Breast epithelium (tissue), 4 donors: ENCODE measurements around the gene MFSD6. TPM values are rescaled to one million over a fixed set of nuclear protein-coding genes. Genes with fewer than 3 reads are reported as not detected.

Experiments used
- DNase-seq, 2 donors: peaks; one replicate each; pipeline ENCODE4 v3.0.0-alpha.2; 2019; ENCODE audit warnings: low spot score in 2 of 2
- H3K27ac ChIP-seq, 2 donors: fragments of 200-600 bp; sonication (generic) in 1 of 2; one replicate each; pipeline ENCODE4 v1.5.1; 2016 to 2019; ENCODE audit warnings: mild to moderate bottlenecking in 1 of 2
- H3K27me3 ChIP-seq, 2 donors: fragments of 200-600 bp; sonication (generic) in 1 of 2; one replicate each; pipeline versions ENCODE4 v1.5.1 to v1.6.0; 2017 to 2019; ENCODE audit warnings: control low read depth in 1 of 2, mild to moderate bottlenecking in 1 of 2
- H3K36me3 ChIP-seq: fragments of 200-600 bp; one replicate; pipeline ENCODE4 v1.5.1; 2019
- H3K4me1 ChIP-seq, 2 donors: fragments of 200-600 bp; sonication (generic); one replicate each; pipeline ENCODE4 v1.5.1; 2016 to 2019; ENCODE audit warnings: control low read depth in 1 of 2
- H3K4me3 ChIP-seq, 3 donors: fragments of 200-600 bp; sonication (generic); 1 replicate in 2 of 3; 2 replicates in 1 of 3; pipeline ENCODE4 v1.5.1; 2016 to 2019; ENCODE audit warnings: mild to moderate bottlenecking in 3 of 3, moderate library complexity in 2 of 3
- H3K9me3 ChIP-seq, 2 donors: fragments of 200-600 bp; sonication (generic) in 1 of 2; one replicate each; pipeline ENCODE4 v1.5.1; 2016 to 2019; ENCODE audit warnings: control low read depth in 1 of 2
- POLR2A ChIP-seq: fragments of 450-650 bp; IDR thresholded peaks from one replicate; pipeline ENCODE4 v1.6.1; 2016; ENCODE audit warnings: antibody characterized with exemption, mild to moderate bottlenecking, moderate library complexity
- POLR2AphosphoS5 ChIP-seq, 3 donors: sonication (generic); formaldehyde crosslinking; IDR thresholded peaks; one replicate each; pipeline ENCODE4 v1.6.1; 2017; ENCODE audit warnings: antibody characterized with exemption in 3 of 3
- intact Hi-C: fragments of 100-400 bp; cut with DNase I; formaldehyde crosslinking; loops from one replicate; pipeline ENCODE4 v1.15.1; 2023; ENCODE audit warnings: low total_unique reads
- total RNA-seq, 3 donors: library from RNA; depleted of rRNA; stranded (reverse); fragments of >200 nt; gene quantifications; one replicate each; pipeline ENCODE4 v1.1.0, GENCODE V29; 2016
- TF ChIP-seq, protein P1 (sequence below), 3 donors: fragments of 450-650 bp; IDR thresholded peaks; one replicate each; pipeline ENCODE4 v1.5.1; 2016 to 2017; ENCODE audit warnings: antibody characterized with exemption in 3 of 3, mild to moderate bottlenecking in 3 of 3, moderate library complexity in 3 of 3

The MFSD6 gene
- total RNA-seq, 3 donors from 2014 or later, result 52.0 to 180 (median 92.4) TPM

DNA sequence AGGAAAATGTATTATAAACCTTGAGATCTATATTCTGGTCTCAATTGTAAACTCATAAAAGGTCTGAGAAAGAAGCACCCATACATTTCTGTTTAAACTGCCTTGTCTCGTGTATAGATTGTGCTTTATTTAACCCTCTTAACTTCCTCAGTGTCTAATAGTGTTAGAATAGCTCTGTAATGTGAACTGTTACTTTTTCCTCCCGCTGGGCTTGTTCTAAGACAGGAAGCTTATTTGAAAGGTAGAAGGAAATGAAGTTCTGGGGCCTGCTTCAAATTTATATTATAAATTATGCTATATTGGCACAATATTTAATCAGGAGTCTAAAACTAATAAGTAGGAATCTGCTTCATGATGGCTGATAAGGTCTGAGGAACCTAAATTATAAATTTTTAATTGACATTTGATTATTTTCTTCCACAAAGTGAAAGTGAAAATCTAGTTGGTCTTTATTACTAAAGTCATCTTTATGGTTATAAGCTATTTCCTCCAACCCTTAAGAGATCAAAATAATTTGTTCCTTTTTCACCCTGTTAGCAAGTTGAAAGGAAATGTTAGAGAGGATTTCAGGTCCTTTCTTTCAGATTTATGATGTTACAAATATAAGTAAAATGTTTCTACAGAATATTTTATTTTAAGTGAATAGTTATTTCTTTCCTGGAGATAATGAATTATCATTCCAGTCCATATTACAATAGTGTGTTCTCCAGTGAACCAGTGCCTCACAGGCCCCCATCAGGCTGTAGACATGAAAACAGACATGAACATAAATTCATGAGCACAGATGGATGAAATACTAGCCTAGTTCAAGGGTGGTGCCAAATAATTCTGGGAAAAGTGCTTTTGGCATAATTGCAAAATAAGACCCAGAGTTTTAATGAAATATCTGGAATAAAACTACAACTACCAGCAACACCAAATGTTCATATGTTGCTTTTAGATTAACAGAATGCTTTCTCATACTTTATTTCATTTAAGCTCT is 7.9 kb downstream of the MFSD6 start:
- no peaks in the 10 kb centered on the region for H3K27me3 ChIP-seq
- no peaks in the 10 kb centered on the region for H3K9me3 ChIP-seq
- intact Hi-C loops, result no loop called here
- peaks cover 0 to 18% of the 10 kb centered on the region in 2 donors for H3K4me1 ChIP-seq
- H3K36me3 ChIP-seq, result no peaks in the 10 kb centered on the region
- no peak overlapping the region for H3K4me3 ChIP-seq
- peak overlapping the region; percentile 46 to 80 for H3K27ac ChIP-seq
- TF ChIP-seq, protein P1, sequence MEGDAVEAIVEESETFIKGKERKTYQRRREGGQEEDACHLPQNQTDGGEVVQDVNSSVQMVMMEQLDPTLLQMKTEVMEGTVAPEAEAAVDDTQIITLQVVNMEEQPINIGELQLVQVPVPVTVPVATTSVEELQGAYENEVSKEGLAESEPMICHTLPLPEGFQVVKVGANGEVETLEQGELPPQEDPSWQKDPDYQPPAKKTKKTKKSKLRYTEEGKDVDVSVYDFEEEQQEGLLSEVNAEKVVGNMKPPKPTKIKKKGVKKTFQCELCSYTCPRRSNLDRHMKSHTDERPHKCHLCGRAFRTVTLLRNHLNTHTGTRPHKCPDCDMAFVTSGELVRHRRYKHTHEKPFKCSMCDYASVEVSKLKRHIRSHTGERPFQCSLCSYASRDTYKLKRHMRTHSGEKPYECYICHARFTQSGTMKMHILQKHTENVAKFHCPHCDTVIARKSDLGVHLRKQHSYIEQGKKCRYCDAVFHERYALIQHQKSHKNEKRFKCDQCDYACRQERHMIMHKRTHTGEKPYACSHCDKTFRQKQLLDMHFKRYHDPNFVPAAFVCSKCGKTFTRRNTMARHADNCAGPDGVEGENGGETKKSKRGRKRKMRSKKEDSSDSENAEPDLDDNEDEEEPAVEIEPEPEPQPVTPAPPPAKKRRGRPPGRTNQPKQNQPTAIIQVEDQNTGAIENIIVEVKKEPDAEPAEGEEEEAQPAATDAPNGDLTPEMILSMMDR (IDR thresholded peaks at IDR 0.05), result no peak
- TF ChIP-seq POLR2AphosphoS5 (IDR thresholded peaks at IDR 0.05), result no peak
- no peak for DNase-seq

DNA sequence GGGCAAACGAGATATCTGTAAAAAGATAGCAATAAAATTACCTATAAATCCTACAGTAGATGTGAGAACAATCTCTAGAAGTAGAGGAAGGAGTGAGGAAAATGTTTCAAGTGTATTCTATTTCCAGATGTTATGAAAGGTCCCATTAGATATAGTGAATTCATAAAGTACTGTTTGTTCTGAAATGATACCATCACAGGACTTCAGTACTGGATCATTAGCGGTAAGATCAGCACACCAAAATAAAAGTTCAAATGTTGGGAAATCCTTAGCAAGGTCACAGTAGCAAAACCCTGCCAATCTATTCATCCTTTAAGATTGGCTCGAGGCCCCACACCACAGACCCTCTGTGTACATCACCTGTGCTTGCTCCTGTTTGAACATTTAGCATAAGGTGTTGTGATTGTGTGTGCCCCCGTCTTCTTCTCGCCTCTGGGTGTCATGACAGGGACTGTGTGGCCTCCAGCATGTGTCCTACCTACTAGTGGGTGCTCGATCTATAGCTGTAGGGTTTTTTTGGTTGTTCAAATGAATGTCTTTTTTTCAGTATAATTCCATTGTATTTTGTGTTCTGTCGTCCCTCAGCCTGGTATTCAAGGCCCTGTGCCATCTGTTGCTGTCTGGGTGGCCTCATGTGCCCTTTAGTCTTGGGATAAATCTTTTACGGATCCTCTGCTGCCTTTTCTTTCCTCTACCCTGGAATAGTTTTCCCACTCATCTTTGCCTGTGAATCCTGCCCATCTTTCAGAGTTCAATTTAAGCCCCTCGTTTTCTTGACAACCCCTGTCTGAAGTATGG is 9.1 kb downstream of the MFSD6 start:
- no peak for DNase-seq
- Histone ChIP-seq H3K27me3 (no peaks in the 10 kb centered on the region), H3K4me3 (no peak overlapping the region), H3K9me3 (no peaks in the 10 kb centered on the region), H3K4me1 (peaks cover 0 to 18% of the 10 kb centered on the region in 2 donors), H3K36me3 (no peaks in the 10 kb centered on the region), H3K27ac (peak overlapping the region; percentile 73 to 80)
- TF ChIP-seq, protein P1 (IDR thresholded peaks at IDR 0.05), result no peak
- TF ChIP-seq POLR2A (no peak), POLR2AphosphoS5 (IDR thresholded peaks at IDR 0.05) (no peak)
- intact Hi-C loops, result no loop called here

DNA sequence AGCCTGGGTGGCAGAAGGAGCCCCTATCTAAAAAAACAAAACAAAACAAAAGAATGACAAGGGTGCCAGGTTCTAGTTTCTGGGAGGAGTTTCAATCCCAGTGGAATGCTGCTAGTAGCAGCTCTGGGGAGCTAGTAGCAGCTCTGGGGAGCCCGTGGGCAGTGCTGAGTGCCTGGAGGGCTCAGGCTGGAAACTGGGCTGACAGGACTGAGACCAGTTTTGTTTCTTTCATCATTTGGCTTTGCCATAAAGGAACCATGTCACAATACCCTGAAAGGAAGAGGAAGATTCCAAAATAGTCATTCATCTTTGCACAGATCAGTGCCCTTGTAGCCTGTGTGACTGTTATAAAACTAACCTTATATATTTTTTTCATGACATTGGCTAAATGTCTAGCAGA is 10.6 kb downstream of the MFSD6 start:
- Histone ChIP-seq H3K4me1 (peaks cover 0 to 10% of the 10 kb centered on the region in 2 donors), H3K27me3 (no peaks in the 10 kb centered on the region), H3K4me3 (no peak overlapping the region), H3K36me3 (no peaks in the 10 kb centered on the region), H3K27ac (peak overlapping the region; percentile 73 to 80), H3K9me3 (no peaks in the 10 kb centered on the region)
- intact Hi-C loops, result no loop called here
- peak in 1 of 2 donors; percentile 58 for DNase-seq
- TF ChIP-seq, protein P1 (IDR thresholded peaks at IDR 0.05), result no peak
- TF ChIP-seq POLR2AphosphoS5 (IDR thresholded peaks at IDR 0.05) (peak in 2 of 3 donors; percentile 34 to 47), POLR2A (no peak)

DNA sequence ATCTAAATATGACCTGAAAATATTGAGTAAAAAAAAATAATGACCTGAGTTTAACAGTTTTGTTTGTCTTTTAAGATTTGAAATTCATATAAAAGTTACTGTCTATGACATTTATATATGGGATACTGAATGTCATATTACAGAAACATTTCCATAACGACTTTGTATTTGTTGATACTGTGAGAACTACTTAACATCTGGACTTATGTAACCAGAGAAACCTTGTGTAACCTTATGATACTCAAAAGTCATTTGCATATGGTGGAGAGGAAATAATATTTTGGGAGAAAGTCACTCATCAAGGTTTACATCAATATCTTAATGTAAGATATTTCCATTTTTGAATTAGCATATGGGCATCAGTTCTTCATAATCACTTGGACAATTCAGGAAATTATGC is 12.6 kb downstream of the MFSD6 start:
- Histone ChIP-seq H3K27me3 (no peaks in the 10 kb centered on the region), H3K36me3 (no peaks in the 10 kb centered on the region), H3K9me3 (no peaks in the 10 kb centered on the region), H3K4me1 (peaks cover 0 to 6% of the 10 kb centered on the region in 2 donors), H3K4me3 (no peak overlapping the region), H3K27ac (peak overlapping the region in 1 of 2 donors; percentile 80)
- TF ChIP-seq, protein P1 (IDR thresholded peaks at IDR 0.05), result no peak
- TF ChIP-seq POLR2AphosphoS5 (IDR thresholded peaks at IDR 0.05) (no peak), POLR2A (no peak)
- no peak for DNase-seq
- intact Hi-C loops, result no loop called here
